NCI-H82 treated with DMSO at 0.1 percent for 48 hours (cell line): ENCODE data around the gene HOXA2.

ENCODE experiments used
- DNase-seq: peaks from one replicate; lab custom pipeline; 2025; ENCODE audit not compliant: unreplicated experiment; lab: John Stamatoyannopoulos, UW

HOXA2 gene

DNA sequence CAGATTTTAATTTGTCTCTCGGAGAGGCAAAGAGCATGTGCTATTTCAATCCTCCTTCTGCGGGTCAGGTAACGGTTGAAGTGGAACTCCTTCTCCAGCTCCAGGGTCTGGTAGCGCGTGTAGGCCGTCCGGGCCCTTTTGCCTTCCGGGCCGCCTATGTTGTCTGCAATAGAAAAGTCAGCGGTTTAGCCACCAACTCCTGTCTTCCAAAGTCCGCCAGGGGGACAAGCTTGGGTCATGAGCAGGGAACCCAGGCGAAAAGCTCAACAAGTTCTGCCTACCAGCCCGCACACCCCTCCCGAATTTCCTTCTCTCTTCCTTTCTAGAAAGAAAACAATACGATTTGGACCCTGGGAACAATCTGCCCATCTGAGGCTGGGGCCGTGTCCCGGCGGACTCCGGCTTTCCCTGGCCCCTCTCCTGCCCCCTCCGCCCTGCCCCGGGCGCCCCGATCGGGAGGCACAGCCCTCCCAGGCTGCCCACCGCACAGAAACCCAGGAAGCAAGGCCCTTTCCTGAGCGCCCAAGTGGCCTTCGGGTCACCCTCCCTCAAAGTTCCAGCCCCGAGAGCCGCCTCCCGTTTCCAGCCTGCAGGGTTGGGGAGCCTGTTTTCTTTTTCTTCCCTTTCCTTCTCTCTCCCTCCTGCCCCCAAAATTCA, 39.6 kb upstream of the HOXA2 start:
- DNase-seq: no peak

DNA sequence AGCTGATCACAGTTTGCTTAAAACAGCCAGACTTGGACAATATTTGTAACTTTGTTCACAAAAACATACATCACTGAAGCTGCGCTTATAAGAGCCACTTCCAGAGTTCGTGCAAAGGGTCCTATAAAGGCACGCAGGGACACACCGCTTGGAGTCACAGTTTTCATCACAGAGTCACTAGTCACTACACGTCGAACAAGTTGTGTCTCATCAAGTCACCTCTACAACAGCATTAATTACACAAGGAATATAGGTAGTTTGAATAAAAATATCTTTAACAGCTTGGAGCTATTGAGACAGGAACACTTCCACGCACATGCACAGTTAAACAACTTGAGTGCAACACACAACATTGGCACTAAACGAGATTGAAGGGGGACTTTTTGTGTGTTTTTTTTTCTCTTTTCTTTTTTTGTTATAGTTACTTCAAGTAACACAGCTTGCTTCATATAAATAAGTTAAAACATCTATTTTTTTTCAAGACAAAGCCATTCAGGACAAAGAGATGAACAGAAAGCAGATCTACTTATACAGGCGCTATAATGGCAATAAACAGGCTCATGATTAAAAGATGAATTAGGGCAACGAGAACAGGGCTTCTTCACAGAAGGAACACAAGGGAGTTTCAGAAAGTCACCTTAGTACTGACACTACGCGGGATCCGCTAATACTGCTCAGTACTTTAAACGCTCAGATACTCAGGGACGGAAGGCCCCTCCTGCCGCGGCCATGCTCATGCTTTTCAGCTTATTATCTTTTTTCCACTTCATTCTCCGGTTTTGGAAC, 38.8 kb upstream of the HOXA2 start:
- no peak for DNase-seq

DNA sequence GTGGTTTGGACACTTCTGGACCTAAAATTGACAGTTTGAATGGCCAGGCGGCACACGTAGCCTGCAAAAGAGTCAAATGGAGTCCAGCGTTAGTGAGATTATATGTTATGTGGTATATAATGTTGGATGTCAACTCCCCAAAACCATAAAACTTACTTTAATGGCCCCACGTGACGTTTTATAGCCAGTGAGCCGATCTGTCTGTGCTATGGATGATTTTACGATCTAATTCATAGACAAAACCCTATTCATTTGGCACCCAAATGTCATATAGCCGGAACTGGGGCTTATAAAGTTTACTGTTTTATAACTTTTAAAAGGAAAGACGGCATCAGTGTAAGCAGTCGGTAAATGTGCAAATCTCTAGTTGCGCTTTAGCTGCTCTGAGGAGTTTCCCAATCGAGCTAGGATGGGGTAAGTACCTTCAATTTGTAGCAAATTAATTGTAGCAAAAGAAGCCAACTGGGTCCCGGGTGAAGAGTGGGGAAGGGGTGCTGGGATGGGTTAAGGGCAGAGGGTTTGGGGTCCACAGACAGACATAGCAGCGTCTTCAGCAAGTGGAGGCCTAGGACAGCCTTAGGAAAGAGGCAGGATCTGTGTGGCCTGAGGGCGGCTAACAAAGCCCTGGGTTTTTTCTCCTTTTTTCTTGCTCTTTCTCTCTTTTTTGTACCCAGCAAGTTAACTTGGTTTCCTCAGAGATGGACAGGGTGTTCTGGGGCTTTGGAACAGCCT, 37.8 kb upstream of the HOXA2 start:
- DNase-seq: no peak

DNA sequence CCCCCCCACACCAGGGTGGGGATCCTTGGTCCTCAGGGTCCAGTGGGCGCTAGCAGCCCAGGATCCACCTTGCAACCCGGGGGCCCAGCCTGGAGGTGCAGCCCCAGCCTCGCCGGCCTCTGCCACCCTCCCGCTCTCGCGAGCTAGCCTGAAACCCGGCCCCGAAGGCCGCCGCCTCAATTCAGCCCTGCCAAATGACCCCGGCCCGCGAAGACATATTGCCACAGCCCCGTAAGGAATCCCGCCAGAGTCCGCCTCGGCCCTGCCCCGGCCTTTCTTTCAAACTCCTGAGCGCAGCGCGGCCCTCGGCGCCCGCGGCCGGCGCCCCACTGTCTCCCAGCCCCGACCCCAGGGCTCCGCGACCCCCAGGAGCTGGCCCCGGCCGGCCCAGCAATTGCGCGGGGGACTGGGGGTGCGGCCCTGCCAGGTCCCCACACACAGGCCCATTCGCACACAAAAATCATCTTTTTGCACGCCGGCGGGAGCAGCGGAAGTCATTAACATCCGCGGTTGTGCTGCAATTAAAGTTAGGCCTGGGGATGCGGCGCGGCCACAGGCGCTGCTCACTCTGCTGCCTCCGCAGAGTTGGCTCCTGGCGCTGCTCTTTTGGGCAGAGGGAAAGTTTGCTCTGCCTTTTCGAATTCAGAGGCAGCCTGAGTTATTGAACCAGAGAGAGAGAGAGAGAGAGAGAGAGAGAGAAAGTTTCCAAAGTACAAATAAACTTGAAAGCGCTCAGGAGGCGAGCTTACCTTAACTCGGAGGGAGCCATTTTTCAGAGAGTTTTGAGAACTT, 37.0 kb upstream of the HOXA2 start:
- DNase-seq: no peak

DNA sequence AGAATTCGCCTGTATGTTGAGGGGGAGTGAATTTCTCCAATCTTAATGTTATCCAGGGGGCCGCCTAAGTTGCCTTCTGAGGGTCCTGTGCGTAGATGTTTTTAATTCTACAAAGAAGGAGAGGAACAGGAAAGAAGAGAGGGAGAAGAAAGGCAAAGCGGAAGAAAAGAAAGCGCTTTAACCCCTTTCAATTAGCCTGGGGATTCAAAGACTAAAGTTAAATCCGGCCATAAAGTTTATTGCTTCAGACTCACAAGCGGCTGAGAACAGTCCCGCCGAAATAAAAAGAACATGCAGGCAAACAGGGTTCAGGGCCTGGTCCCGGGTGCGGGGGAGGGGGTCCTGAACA, 36.5 kb upstream of the HOXA2 start:
- DNase-seq: no peak

DNA sequence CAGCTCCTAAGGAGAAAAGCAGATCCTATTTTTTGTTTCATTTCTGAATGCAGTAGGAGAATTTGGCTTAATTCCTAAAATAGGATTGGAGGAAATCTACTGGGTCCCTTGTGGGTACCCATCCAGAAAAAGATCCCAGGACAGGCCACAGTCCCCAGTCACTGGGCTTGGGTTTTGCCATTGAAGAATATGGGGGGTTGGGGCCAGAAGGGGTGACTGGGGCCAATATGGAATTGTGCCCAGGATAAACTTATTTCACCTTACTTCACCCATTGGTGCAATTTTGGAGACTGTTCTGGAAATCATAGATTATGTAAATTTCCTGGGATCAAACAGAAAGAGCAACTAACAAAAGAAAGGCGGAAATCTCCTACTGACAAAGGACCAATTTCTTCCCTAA, 36.0 kb upstream of the HOXA2 start:
- no peak for DNase-seq

DNA sequence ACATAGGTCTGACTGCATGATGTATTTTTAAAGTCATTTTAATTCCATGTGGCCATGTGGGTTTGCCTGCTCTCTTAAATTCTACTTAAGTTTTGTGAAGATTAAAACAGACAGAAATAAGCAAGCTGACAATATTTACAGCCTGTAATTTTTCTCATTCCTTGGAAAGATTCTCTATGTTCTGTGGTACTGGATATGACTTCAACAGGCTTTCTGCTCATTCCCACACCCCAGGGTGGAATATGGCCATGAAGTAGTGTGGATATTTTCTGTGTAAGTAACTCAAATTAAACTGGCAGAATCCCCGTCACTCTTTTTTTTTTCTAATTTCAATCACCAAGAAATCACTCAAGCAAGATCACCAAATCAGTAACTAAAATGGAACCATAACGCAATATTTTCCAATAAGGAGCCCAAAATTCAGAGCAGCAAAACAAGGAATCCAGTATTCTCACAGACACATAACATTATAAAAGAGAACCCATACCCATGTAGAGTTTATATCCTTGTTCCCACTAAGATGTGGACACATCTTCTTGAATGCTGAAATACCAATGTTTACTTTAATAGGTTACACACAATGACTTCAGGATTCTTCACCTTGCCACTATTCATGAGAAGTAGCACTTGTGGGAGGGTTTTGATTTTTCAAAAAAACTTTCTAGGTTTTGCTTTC, 35.3 kb upstream of the HOXA2 start:
- no peak for DNase-seq

DNA sequence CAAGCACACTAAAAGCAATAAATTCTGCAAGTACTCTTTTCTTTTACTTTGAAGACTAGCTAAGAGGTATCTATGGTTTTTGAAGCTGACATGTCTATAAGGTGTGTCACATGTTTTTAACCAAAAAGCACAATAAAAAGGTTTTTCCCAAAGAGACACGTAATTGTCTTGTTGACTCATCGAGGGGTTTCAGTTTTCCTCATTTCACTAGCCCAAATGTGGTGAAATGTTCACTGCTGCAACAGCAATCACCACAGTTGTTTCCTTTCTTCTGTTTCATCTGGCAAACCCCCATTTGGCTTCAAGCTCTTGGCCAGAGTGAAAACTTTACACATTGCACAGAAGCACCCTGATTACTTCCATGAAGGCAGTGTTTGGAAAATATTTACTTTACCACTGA, 31.9 kb upstream of the HOXA2 start:
- no peak for DNase-seq

DNA sequence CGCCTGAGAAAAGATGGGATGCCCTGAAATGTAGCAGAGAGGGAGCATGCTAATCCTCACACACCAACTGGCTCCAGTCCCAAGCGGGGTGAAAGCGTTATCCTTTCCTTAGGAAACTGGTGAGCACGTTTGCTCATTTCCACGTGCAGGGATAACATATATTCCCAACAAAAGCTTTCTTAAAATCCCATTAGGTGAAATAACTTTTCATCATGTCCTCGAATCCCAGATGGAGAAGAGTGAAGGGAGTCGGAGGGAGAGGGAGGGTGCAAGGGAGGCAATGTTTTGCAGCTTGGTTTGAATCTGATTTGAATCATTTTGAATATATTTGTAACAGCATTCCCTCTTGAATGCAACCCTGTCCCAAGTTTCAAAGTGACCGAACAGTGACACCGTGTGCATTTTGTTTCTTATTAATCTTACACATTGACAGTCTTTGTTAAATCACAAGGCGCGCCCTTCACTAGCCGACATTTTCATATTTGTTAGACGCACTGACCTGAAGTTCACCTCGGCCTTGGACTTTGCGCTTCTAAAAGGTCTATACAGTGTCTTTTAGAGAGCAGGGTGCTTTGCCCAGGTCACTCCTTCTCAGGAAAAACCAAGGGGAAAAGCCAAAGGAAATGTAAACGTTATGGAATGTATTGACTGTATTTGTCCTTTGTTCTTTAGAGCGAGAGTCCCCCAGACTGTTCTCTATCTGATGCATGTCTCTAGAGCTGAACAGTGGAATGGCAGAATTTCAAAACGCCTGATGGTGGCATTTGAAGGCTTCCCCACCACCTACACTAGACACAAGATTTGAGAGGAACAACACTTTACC, 31.1 kb upstream of the HOXA2 start:
- no peak for DNase-seq

DNA sequence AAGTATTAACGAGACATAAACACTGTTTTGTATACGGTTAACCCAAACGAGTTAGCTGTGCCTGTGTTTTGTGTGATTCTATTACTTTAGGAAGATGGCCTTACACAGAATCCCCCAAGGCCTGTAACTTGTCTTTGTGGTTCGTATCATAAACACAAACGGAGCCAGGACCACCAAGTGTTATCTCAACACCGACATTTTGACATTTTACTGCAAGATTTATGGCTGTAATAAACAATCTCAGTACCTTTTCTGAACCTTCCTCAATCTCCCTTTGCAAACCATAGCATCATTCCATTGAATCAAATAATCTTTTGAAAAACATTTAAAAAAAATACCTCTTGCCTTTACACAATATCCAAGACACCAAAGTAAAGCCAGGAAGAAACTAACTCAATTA, 30.5 kb upstream of the HOXA2 start:
- no peak for DNase-seq

DNA sequence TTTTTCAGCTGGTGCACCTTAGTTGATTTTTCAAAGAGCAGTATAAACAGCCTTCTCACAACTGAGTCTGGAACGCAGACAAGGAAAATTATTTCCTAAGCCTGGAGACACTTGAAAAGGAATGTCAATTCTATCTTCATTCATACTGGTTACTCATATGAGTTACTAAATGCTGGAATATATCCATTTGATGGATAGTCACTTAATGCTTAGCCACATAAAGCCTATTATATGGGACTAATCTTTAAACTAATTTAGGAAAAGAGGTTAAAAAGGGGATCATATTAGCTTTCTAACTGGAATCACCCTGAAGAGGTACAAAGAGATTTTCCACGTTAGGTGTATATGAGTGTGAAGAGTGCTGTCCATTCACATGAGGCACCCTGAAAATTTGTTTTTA, 29.7 kb upstream of the HOXA2 start:
- peak; percentile 35 for DNase-seq

DNA sequence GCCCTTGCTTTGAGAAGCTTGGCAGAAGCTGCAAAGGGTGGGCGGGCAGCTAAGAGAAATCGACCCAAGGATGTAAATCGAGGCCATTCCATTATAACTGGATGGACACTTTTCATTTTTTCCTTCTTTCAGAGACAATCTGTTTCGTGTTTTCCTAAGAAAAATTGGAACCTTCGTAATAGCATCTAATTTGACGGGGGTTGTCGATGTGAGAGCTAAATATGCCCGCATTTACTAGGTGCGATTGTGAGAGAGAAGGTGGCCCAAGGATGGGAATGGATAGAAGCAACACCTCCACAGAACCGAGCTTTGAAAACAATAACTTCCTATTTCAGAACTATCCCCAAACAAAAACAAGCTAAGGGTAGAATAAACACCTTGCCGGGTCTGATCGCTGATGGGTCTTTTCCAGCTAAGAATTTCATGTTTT, 28.9 kb upstream of the HOXA2 start:
- DNase-seq: no peak

DNA sequence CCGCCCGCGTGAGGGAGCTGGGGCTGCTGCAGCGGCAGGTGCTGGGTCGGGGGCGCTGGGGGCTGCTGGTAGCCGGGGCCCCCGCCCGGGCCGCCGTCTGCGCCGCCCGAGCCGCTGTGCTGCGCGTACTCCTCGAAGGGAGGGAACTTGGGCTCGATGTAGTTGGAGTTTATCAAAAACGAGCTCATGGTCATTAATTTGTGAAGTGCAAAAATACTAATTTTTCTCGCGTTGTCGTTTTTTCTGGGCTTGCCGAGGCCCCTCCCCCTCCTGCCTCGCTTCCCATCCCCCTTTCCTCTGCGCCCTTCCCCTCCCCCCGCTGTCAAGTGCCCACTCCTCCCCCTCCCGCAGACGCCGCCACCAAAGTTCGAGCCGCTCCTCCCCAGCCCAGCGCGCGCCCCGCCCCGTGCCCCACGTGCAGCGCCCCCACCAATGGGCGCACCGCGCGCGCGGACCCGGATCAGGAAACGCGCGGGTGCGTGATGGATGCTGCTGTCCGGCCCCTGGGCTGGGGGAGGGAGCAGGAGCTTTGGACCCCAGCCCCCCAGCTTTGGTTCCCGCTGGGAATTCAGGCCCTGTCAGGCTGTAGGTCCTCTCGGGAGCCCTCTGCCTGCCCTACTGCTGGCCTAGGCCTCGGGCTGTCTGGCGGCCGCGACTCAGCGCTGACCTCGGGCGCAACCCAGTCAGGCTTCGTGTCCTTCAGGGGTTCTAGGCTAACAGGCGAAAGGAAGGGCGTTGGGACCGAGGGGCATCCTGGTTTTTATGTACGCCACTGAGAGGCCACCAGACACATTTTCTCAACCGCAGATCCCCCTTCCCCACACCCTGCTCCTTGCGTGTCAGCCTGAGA, 28.3 kb upstream of the HOXA2 start, which contains the start of gene HOXA4:
HOXA4 (minus strand) TSS at position 218 of the 850 bp plus-strand sequence; CDS start at position 194, 24 bp downstream.
- peak; percentile 64 for DNase-seq

DNA sequence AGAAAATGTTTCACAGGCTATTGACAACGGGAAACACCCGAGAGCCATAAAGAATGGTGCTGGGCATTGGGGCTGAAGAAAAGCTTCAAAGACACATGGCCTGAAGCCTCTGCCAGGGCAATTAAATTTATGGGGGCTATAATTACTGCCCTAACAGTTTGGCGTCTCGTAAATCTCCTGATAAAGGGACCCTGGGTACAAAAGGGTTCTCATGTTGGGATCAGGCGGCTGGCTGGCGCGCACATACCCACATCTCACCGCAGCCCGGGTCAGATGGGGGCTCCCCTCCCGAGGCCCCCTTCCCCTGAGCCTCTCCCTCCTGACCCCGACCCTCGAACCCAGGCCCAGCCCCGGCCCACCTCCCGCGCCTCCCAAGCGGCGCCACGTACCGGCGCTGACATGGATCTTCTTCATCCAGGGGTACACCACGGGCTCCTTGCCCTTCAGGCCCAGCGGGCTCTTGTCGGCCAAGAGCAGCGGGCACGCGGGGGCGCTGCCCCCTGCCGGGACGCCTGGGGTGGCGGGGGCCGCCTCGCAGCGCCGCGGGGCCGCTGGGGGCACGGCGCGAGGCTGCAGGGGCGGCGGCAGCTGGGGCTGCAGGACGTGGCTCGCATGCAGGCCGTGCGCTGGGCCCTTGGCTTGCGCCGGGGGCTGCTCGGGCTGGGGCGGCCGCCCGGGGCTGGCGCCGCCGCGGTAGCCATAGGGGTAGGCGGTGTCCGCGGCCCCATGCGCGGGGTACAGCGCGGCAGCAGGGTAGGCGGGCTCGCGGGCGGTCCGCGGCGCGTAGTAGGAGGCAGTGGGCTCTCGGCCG, 27.5 kb upstream of the HOXA2 start:
- DNase-seq: no peak

DNA sequence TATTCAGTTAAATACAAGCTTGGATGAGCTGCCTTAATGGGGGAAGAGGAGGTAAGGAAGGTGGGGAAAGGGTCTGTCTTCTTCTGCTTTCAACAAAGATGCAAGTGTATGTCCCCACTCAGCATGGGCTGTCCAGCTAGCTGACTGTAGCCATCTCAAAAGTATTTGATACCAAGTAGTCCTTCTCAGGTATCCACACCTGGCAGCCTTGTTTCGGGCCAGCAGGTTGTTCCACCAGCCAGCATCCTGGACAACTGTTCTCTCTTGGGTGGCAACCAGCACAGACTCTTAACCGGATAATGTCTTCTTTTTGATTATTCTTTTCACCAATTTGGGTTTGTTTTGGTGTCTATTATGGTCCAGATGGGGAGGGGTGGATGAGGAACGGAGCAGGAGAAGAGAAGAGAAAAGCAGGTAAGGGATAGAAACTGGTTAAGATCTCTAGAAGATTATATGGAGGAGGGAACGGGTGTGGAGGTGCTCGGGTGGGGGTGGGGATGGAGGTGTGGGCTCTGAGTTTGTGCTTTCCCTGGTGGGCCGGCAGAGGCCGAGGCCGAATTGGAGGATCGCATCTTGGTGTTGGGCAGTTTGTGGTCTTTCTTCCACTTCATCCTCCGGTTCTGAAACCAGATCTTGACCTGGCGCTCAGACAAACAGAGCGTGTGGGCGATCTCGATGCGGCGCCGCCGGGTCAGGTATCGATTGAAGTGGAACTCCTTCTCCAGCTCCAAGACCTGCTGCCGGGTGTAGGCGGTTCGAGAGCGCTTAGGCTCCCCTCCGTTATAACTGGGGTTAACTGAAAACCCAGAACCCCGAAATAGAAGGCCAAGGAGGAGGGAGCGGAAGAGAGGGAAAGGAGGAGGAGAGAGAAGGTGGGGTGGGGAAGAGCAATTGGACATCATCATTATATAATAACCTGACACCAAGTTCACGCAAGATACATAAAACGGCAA, 26.6 kb upstream of the HOXA2 start:
- DNase-seq: no peak

DNA sequence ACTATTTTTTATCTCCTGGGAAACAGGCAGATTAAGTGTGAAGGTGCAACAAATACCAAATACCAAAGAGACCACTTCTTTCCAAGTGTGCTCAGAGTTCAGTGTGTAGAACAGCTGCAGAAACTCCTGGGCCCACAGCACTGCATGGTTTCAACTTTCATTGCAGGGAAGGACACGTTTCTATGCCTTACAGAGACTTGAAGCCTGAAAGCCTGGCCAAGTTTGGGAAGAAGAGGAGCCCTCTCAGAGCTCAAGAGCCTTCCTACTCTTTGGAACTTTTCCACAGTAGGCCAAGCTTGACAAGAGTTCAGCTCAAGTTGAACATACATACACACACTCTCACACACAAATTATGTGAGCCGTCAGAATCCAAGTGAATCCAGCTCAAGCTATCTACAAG, 25.6 kb upstream of the HOXA2 start:
- DNase-seq: no peak
